H1 (cell line): ENCODE results near the gene TBX6. TPM values are rescaled to one million over a fixed set of nuclear protein-coding genes. Genes with fewer than 3 reads are reported as not detected.

ENCODE experiments used
- CTCF ChIA-PET: fragments of 300-600 bp; sonication (Branson Sonifier 250); formaldehyde crosslinking; loops from one replicate; lab custom pipeline; 2021; ENCODE audit not compliant: partially characterized antibody; lab: Charles Lee
- POLR2A ChIA-PET: fragments of 300-600 bp; sonication (Branson Sonifier 250); formaldehyde crosslinking; loops from one replicate; lab custom pipeline; 2021; ENCODE audit warnings: inconsistent platforms; ENCODE audit not compliant: partially characterized antibody; lab: Charles Lee
- DNase-seq, 2 experiments: peaks; one replicate each; pipeline versions ENCODE4 v3.0.0 to v3.0.0-alpha.2; 2010 to 2022; ENCODE audit warnings: low spot score in 2 of 2, low read depth in 1 of 2, mixed read lengths in 1 of 2
- FAIRE-seq: peaks from 2 replicates; lab custom pipeline; 2011; peaks lifted over from hg19 to GRCh38; lab: Jason Lieb, UNC
- H2AFZ ChIP-seq: 2 replicates; pipeline ENCODE4 v1.8.1; 2012; ENCODE audit warnings: low read length, inconsistent platforms
- H2AK5ac ChIP-seq: 2 replicates; pipeline ENCODE4 v1.6.1; 2013; ENCODE audit warnings: low read depth, low read length
- H2BK120ac ChIP-seq: replicated peaks from 2 replicates; pipeline ENCODE3; 2013; ENCODE audit warnings: low read depth, low read length, inconsistent platforms
- H2BK12ac ChIP-seq: 2 replicates; pipeline ENCODE4 v1.6.1; 2013; ENCODE audit warnings: low read depth, low read length
- H2BK15ac ChIP-seq: 2 replicates; pipeline ENCODE4 v1.6.1; 2013; ENCODE audit warnings: low read length
- H2BK20ac ChIP-seq: 2 replicates; pipeline ENCODE4 v1.6.1; 2013; ENCODE audit warnings: low read length
- H2BK5ac ChIP-seq: 2 replicates; pipeline ENCODE4 v1.6.1; 2013; ENCODE audit warnings: low read depth, low read length
- H3K14ac ChIP-seq: 2 replicates; pipeline ENCODE4 v1.6.1; 2013; ENCODE audit warnings: inconsistent platforms; ENCODE audit not compliant: insufficient read length
- H3K18ac ChIP-seq: 2 replicates; pipeline ENCODE4 v1.6.1; 2013; ENCODE audit warnings: low read length; ENCODE audit errors: extremely low read depth
- H3K23ac ChIP-seq: 2 replicates; pipeline ENCODE4 v1.6.1; 2013; ENCODE audit warnings: inconsistent platforms; ENCODE audit not compliant: insufficient read length
- H3K23me2 ChIP-seq: 2 replicates; pipeline ENCODE4 v1.6.1; 2013; ENCODE audit warnings: low read depth, low read length
- H3K27ac ChIP-seq: 2 replicates; pipeline ENCODE4 v1.6.1; 2011; ENCODE audit warnings: low read depth, low read length, inconsistent platforms
- H3K27me3 ChIP-seq, 4 experiments: replicated peaks in 1 of 4; 1 replicate in 1 of 4; 2 replicates in 3 of 4; pipeline versions ENCODE4 v1.6.1 to v1.8.1; 2011 to 2013; ENCODE audit warnings: low read length in 3 of 4, mild to moderate bottlenecking in 3 of 4, inconsistent platforms in 2 of 4, mixed read lengths in 2 of 4, moderate library complexity in 1 of 4; ENCODE audit not compliant: control insufficient read depth in 3 of 4, insufficient read depth in 3 of 4; ENCODE audit errors: extremely low read depth in 1 of 4
- H3K36me3 ChIP-seq, 4 experiments: 2 replicates each; pipeline versions ENCODE4 v1.6.1 to v1.8.1; 2011 to 2013; ENCODE audit warnings: mild to moderate bottlenecking in 4 of 4, low read length in 3 of 4, moderate library complexity in 2 of 4, control low read depth in 1 of 4, inconsistent platforms in 1 of 4; ENCODE audit not compliant: insufficient read depth in 4 of 4, control insufficient read depth in 2 of 4
- H3K4ac ChIP-seq: replicated peaks from 2 replicates; pipeline ENCODE3; 2013; ENCODE audit warnings: low read length, low read depth, mixed read lengths, inconsistent platforms; ENCODE audit not compliant: insufficient read length
- H3K4me1 ChIP-seq, 4 experiments: replicated peaks in 1 of 4; 1 replicate in 1 of 4; 2 replicates in 3 of 4; pipeline versions ENCODE4 v1.6.1 to v1.8.1; 2011 to 2013; ENCODE audit warnings: low read length in 3 of 4, inconsistent platforms in 2 of 4, mixed read lengths in 1 of 4; ENCODE audit not compliant: insufficient read depth in 4 of 4, control insufficient read depth in 3 of 4
- H3K4me2 ChIP-seq, 2 experiments: 2 replicates each; pipeline versions ENCODE4 v1.6.1 to v1.8.1; 2011 to 2013; ENCODE audit warnings: low read depth in 2 of 2, low read length in 2 of 2, control low read depth in 1 of 2, inconsistent platforms in 1 of 2, mild to moderate bottlenecking in 1 of 2; ENCODE audit not compliant: insufficient read depth in 1 of 2
- H3K4me3 ChIP-seq, 4 experiments: fragments of 200-600, 300-600 bp in 1 of 4; sonication (generic), shearing (Covaris generic), sonication (Bioruptor Twin) in 1 of 4; 2 replicates each; pipeline versions ENCODE4 v1.5.1 to v1.8.1; 2011 to 2016; ENCODE audit warnings: low read length in 4 of 4, low read depth in 3 of 4, control low read depth in 2 of 4, inconsistent platforms in 2 of 4, mild to moderate bottlenecking in 2 of 4, mixed read lengths in 1 of 4, moderate library complexity in 1 of 4; ENCODE audit not compliant: insufficient read depth in 2 of 4; ENCODE audit errors: extremely low read depth in 1 of 4
- H3K56ac ChIP-seq: replicated peaks from 2 replicates; pipeline ENCODE3; 2013; ENCODE audit warnings: low read depth, mild to moderate bottlenecking, mixed read lengths, low read length, inconsistent platforms; ENCODE audit not compliant: insufficient read length
- H3K79me1 ChIP-seq: 2 replicates; pipeline ENCODE4 v1.6.1; 2013; ENCODE audit warnings: low read depth, low read length, control low read depth
- H3K79me2 ChIP-seq, 2 experiments: 2 replicates each; pipeline versions ENCODE4 v1.6.1 to v1.8.1; 2012 to 2013; ENCODE audit warnings: low read length in 2 of 2, mild to moderate bottlenecking in 2 of 2, inconsistent platforms in 1 of 2; ENCODE audit not compliant: insufficient read depth in 2 of 2, control insufficient read depth in 1 of 2
- H3K9ac ChIP-seq, 4 experiments: replicated peaks in 1 of 4; 1 replicate in 1 of 4; 2 replicates in 3 of 4; pipeline versions ENCODE4 v1.6.1 to v1.8.1; 2011 to 2013; ENCODE audit warnings: low read depth in 3 of 4, low read length in 3 of 4, control low read depth in 2 of 4, mild to moderate bottlenecking in 2 of 4, moderate library complexity in 2 of 4, inconsistent platforms in 1 of 4; ENCODE audit errors: extremely low read depth in 1 of 4
- H3K9me3 ChIP-seq, 2 experiments: 2 replicates each; pipeline versions ENCODE4 v1.6.1 to v1.8.1; 2012 to 2013; ENCODE audit warnings: mild to moderate bottlenecking in 2 of 2, moderate library complexity in 2 of 2, control low read depth in 1 of 2, inconsistent platforms in 1 of 2, low read depth in 1 of 2, low read length in 1 of 2, mixed read lengths in 1 of 2; ENCODE audit not compliant: insufficient read depth in 2 of 2
- H4K20me1 ChIP-seq, 2 experiments: replicated peaks in 1 of 2; 2 replicates each; pipeline versions ENCODE3 to v1.8.1; 2011 to 2013; ENCODE audit warnings: inconsistent platforms in 2 of 2, low read length in 2 of 2, mild to moderate bottlenecking in 1 of 2; ENCODE audit not compliant: insufficient read depth in 2 of 2, control insufficient read depth in 1 of 2
- H4K5ac ChIP-seq: 2 replicates; pipeline ENCODE4 v1.6.1; 2013; ENCODE audit warnings: low read length, low read depth, mixed read lengths, inconsistent platforms; ENCODE audit not compliant: insufficient read length
- H4K8ac ChIP-seq: 2 replicates; pipeline ENCODE4 v1.8.0; 2013; ENCODE audit warnings: mild to moderate bottlenecking, moderate library complexity, low read length, inconsistent platforms; ENCODE audit not compliant: insufficient read depth; ENCODE audit errors: extremely low read depth
- H4K91ac ChIP-seq: replicated peaks from 2 replicates; pipeline ENCODE3; 2013; ENCODE audit warnings: low read length, mixed read lengths, inconsistent platforms; ENCODE audit not compliant: insufficient read length
- ASH2L ChIP-seq: fragments of 200-600, 300-600 bp; sonication (generic); IDR thresholded peaks from one replicate; pipeline ENCODE4 v1.7.1; 2017; ENCODE audit warnings: low read length
- BACH1 ChIP-seq: IDR thresholded peaks from 2 replicates; pipeline ENCODE4 v1.6.1; 2012; ENCODE audit warnings: low read length, improper control_type of control experiment
- BRCA1 ChIP-seq: IDR thresholded peaks from 2 replicates; pipeline ENCODE4 v1.6.1; 2012; ENCODE audit warnings: low read depth, low read length, improper control_type of control experiment
- CEBPB ChIP-seq: IDR thresholded peaks from 2 replicates; pipeline ENCODE4 v1.6.1; 2012; ENCODE audit warnings: low read depth, low read length
- CREB1 ChIP-seq: IDR thresholded peaks from 2 replicates; pipeline ENCODE4 v1.6.1; 2012; ENCODE audit warnings: inconsistent platforms
- EZH2 ChIP-seq: fragments of 200-600 bp; sonication (generic); IDR thresholded peaks from 2 replicates; pipeline ENCODE4 v1.7.1; 2012; ENCODE audit warnings: low read depth, mild to moderate bottlenecking, moderate library complexity, low read length, inconsistent platforms; ENCODE audit not compliant: severe bottlenecking
- KDM4A ChIP-seq: IDR thresholded peaks from one replicate; pipeline ENCODE4 v1.7.1; 2012; ENCODE audit warnings: low read depth, mild to moderate bottlenecking, moderate library complexity, low read length, inconsistent platforms; ENCODE audit not compliant: severe bottlenecking
- KDM5A ChIP-seq: fragments of 200-600 bp; IDR thresholded peaks from 2 replicates; pipeline ENCODE4 v1.7.1; 2012; ENCODE audit warnings: mild to moderate bottlenecking, low read length, inconsistent platforms, mixed read lengths
- MAX ChIP-seq: IDR thresholded peaks from 2 replicates; pipeline ENCODE4 v1.6.1; 2012; ENCODE audit warnings: inconsistent platforms
- RBBP5 ChIP-seq: IDR thresholded peaks from 2 replicates; pipeline ENCODE4 v1.7.1; 2012; ENCODE audit warnings: low read depth, mild to moderate bottlenecking, inconsistent platforms, low read length, moderate library complexity, borderline replicate concordance
- SRF ChIP-seq: IDR thresholded peaks from 2 replicates; pipeline ENCODE4 v1.6.1; 2011; ENCODE audit warnings: mild to moderate bottlenecking, low read depth, low read length, moderate library complexity
- TCF12 ChIP-seq: IDR thresholded peaks from 2 replicates; pipeline ENCODE4 v1.6.1; 2011; ENCODE audit warnings: low read depth, mild to moderate bottlenecking, low read length
- WGBS, 2 experiments: shearing (Covaris generic) in 1 of 2; methylation state at CpG; one replicate each; pipeline versions ENCODE4 v1.1.6 to v1.1.7; 2013 to 2015; ENCODE audit warnings: low lambda C conversion rate in 2 of 2, mixed read lengths in 2 of 2, inconsistent platforms in 1 of 2, low coverage in 1 of 2, missing lambda C conversion rate in 1 of 2; ENCODE audit not compliant: insufficient replicate concordance in 2 of 2, insufficient coverage in 1 of 2, insufficient read length in 1 of 2; ENCODE audit errors: extremely low coverage in 1 of 2, missing lambda C conversion rate in 1 of 2; 5-methylcytosine and 5-hydroxymethylcytosine counted together
- polyA plus RNA-seq, 7 experiments: library from polyadenylated mRNA; depleted of rRNA in 3 of 7; stranded (reverse) in 5 of 7; unstranded in 2 of 7; fragments of >200 nt in 5 of 7; fragments of 200-250 nt in 2 of 7; gene quantifications; 1 replicate in 5 of 7; 2 replicates in 1 of 7; 4 replicates in 1 of 7; pipeline versions ENCODE4 v1.2.1 to v1.2.3, GENCODE V29; 2011 to 2013; ENCODE audit warnings: missing spikeins in 2 of 7, mixed read lengths in 2 of 7
- total RNA-seq: library from RNA; stranded (reverse); fragmentation: NEBNext Ultra II Directional; extraction: Animal tissue kit (Norgen Biotek cat#: 25700); gene quantifications from 2 replicates; pipeline ENCODE4 v1.2.1, GENCODE V29; 2021

Gene TBX6
- total and polyA plus RNA-seq, 2 of the 8 experiments (the other 6 are each of a cell fraction or from before 2014, with no cell fraction given), result 2.2 to 2.8 TPM

- peaks cover 0 to 4% (median 2%) of the 10 kb centered on the region in 4 experiments; a peak in 3 of 7 replicates for H3K4me1 ChIP-seq
- H3K14ac ChIP-seq, result no peak overlapping the region
- H3K18ac ChIP-seq, result no peak overlapping the region; the same call in 1 of the 2 replicates
- no peak overlapping the region for H4K5ac ChIP-seq
- no peak overlapping the region for H4K91ac ChIP-seq
- no peaks in the 10 kb centered on the region for H3K9me3 ChIP-seq
- no peak overlapping the region for H2AK5ac ChIP-seq
- POLR2A ChIA-PET, result interaction anchor here (0.8 to 7.6 kb wide), 7 partner anchors 9 to 243 kb away, joined by 3 to 88 read pairs (median 4); partner anchors contain the start of genes ALDOA and TLCD3B
- H3K23ac ChIP-seq, result no peak overlapping the region
- no peak overlapping the region for H4K8ac ChIP-seq
- H3K4me3 ChIP-seq, result peak overlapping the region; percentile 68 to 80 (median 78)
- H2BK20ac ChIP-seq, result no peak overlapping the region
- H2BK15ac ChIP-seq, result no peak overlapping the region
- no peak overlapping the region for H2BK12ac ChIP-seq
- H2BK120ac ChIP-seq, result no peak overlapping the region
- no peak overlapping the region for H3K27ac ChIP-seq
- H3K9ac ChIP-seq, result peak overlapping the region in 3 of 4 experiments; percentile 45 to 63 (median 53); a peak in 4 of 7 replicates
- H2BK5ac ChIP-seq, result no peak overlapping the region
- WGBS, 2 experiments, result 20% methylated on average over 19 of the region's 58 CpGs; no CpG with 5 or more reads in 1 of the 2 experiments
- peak overlapping the region; percentile 76 to 94 for H3K4me2 ChIP-seq
- CTCF ChIA-PET, result interaction anchor here (0.8 to 6.1 kb wide), 7 partner anchors 8 to 41 kb away, joined by 3 to 23 read pairs (median 3); partner anchors contain the start of gene TLCD3B
- peak overlapping the region; percentile 77; the same call in 1 of the 2 replicates for H2AFZ ChIP-seq
- peak overlapping the region; percentile 64 for H3K56ac ChIP-seq
- H3K36me3 ChIP-seq, result no peaks in the 10 kb centered on the region
- no peak overlapping the region for H3K4ac ChIP-seq
- H4K20me1 ChIP-seq, result no peaks in the 10 kb centered on the region
- H3K27me3 ChIP-seq, result peaks cover 0 to 5% (median 2%) of the 10 kb centered on the region in 4 experiments; a peak in 2 of 7 replicates
- peak in 1 of 2 experiments; percentile 98 for DNase-seq
- peaks cover 6% of the 10 kb centered on the region for H3K23me2 ChIP-seq
- H3K79me2 ChIP-seq, result no peaks in the 10 kb centered on the region
- FAIRE-seq, result no peak
- no peaks in the 10 kb centered on the region for H3K79me1 ChIP-seq
- TF ChIP-seq KDM4A, result peak; percentile 41
- peak; percentile 31; the same call in 1 of the 2 replicates for TF ChIP-seq SRF
- 0 out of 2 replicates have a peak, but pooled peaks have one; percentile 34 for TF ChIP-seq BACH1
- peak; percentile 93 for TF ChIP-seq MAX
- TF ChIP-seq KDM5A, result no peak
- no peak for TF ChIP-seq TCF12
- peak; percentile 37 for TF ChIP-seq ASH2L
- TF ChIP-seq RBBP5, result 0 out of 2 replicates have a peak, but pooled peaks have one; percentile 30
- peak; percentile 53; the same call in 1 of the 2 replicates for TF ChIP-seq CEBPB
- peak; percentile 48; the same call in 1 of the 2 replicates for TF ChIP-seq BRCA1
- peak; percentile 74 for TF ChIP-seq CREB1
- TF ChIP-seq EZH2, result no peak
Measured at GRCh38 chr16:30052671-30053372, 38.9 kb downstream of the TBX6 start.
